SJSA1 (cell line): Measurements from ENCODE around the gene CYP2F1. TPM values are rescaled to one million over a fixed set of nuclear protein-coding genes. Genes with fewer than 3 reads are reported as not detected.
A peak's percentile ranks its signal among the peaks of the same experiment; 100 is the strongest.
"Not testable (repeated sequence)": the region's sequence is repeated elsewhere in the genome, so short reads cannot be mapped to it uniquely, and the experiment has no call there.

Experiments used
- DNase-seq, 2 experiments: peaks; one replicate each; pipeline ENCODE4 v3.0.0-alpha.2; 2015 to 2020; ENCODE audit warnings: low spot score in 2 of 2, low read depth in 1 of 2
- H3K27ac ChIP-seq: fragments of 250-450 bp; sonication (Bioruptor Pico); 2 replicates; pipeline ENCODE4 v1.5.1; 2020; ENCODE audit warnings: mild to moderate bottlenecking, moderate library complexity
- H3K27me3 ChIP-seq: fragments of 250-450 bp; sonication (Bioruptor Pico); replicated peaks from 2 replicates; pipeline ENCODE4 v1.5.1; 2020; ENCODE audit warnings: mild to moderate bottlenecking, moderate library complexity
- H3K36me3 ChIP-seq: fragments of 250-450 bp; sonication (Bioruptor Pico); 2 replicates; pipeline ENCODE4 v1.5.1; 2020; ENCODE audit warnings: mild to moderate bottlenecking
- H3K4me1 ChIP-seq: fragments of 250-450 bp; sonication (Bioruptor Pico); replicated peaks from 2 replicates; pipeline ENCODE4 v1.6.1; 2021; ENCODE audit warnings: mild to moderate bottlenecking
- H3K4me3 ChIP-seq: fragments of 250-450 bp; sonication (Bioruptor Pico); 2 replicates; pipeline ENCODE4 v1.5.1; 2020; ENCODE audit warnings: mild to moderate bottlenecking
- H3K9me3 ChIP-seq: fragments of 250-450 bp; sonication (Bioruptor Pico); replicated peaks from 2 replicates; pipeline ENCODE4 v1.5.1; 2020; ENCODE audit warnings: mild to moderate bottlenecking
- total RNA-seq: library from RNA; depleted of rRNA; stranded (reverse); fragments of >200 nt; shearing (Covaris generic); gene quantifications from 2 replicates; pipeline ENCODE4 v1.2.3, GENCODE V29; 2014; rRNA removed

The CYP2F1 gene
- not detected in 2 replicates for total RNA-seq

DNA sequence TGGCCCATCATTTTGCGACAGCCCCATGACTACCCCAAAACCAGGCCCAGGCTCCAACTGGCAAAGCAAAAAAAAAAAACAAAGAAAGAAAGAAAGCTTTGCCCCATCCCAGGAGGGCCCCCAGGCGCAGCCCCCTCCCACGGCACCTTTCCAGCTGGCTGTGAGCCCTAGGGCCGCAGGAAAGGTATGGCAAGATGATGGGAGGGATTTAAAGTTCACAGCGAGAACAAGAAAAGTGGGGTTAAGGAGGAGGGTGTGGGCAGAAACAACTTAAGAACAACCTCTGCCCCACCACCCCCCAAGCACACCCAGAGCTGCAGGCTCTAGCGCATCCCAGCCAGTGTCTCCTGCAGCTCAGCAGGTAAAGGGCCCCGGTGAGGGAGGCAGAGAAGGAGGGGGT is at the start of gene CYP2F1:
Gene CYP2F1, plus strand, starts transcription at position 301 of the 400 bp plus-strand sequence. CDS start 1,757 bp downstream, outside the sequence.
- DNase-seq: peak in 1 of 2 experiments; percentile 30
- Histone ChIP-seq H3K27me3 (peaks cover 27% of the 10 kb centered on the region), H3K27ac (no peak within 1 kb of the TSS), H3K9me3 (no peaks in the 10 kb centered on the region), H3K4me1 (no peaks in the 10 kb centered on the region), H3K4me3 (no peak within 1 kb of the TSS), H3K36me3 (no peaks in the 10 kb centered on the region)

DNA sequence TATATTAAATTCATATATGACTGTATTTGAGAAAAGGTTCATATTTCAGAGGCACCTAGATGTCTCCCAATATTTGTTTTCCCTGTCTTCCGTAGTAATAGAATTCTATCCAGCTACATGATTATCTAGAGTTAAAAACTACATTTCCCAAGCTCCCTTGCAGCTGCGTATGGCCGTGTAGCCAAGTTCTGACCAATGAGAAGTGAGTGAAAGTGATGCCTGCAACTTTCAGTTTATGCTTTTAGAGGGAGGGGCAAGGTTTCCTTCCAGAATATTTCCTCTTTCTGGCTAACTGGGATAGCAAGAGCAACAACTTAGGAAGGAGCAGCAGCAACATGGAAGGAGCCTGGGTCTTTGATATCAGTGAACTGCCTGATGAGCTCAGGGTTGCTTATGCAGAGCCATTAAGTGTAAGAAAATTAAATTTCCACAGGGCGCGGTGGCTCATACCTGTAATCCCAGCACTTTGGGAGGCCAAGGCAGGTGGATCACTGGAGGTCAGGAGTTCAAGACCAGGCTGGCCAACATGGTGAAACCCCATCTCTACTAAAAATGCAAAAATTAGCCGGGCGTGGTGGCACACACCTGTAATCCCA is 49.2 kb upstream of the CYP2F1 start:
- Histone ChIP-seq H3K9me3 (no peaks in the 10 kb centered on the region), H3K27ac (no peak overlapping the region), H3K27me3 (peaks cover 8% of the 10 kb centered on the region), H3K4me1 (no peaks in the 10 kb centered on the region), H3K4me3 (no peak overlapping the region), H3K36me3 (no peaks in the 10 kb centered on the region)
- DNase-seq: peak in 1 of 2 experiments; percentile 16

DNA sequence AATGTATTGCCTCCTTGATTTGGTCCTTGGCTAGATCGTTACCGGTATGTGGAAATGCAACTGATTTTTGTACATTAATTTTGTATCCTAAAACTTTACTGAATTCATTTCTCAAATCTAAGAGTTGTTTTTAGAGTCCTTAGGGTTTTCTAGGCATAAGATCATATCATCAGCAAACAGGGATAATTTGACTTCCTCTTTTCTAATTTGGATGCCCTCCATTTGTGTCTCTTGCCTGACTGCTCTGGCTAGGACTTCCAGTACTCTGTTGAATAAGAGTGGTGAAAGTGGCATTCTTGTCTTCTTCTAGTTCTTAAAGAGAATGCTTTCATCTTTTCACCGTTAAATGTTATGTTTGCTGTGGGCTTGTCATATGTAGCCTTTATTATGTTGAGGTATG is 37.9 kb upstream of the CYP2F1 start:
- Histone ChIP-seq H3K27me3 (peaks cover 22% of the 10 kb centered on the region), H3K27ac (no peak overlapping the region), H3K4me1 (no peaks in the 10 kb centered on the region), H3K9me3 (no peaks in the 10 kb centered on the region), H3K36me3 (no peaks in the 10 kb centered on the region), H3K4me3 (no peak overlapping the region)
- DNase-seq: no peak

DNA sequence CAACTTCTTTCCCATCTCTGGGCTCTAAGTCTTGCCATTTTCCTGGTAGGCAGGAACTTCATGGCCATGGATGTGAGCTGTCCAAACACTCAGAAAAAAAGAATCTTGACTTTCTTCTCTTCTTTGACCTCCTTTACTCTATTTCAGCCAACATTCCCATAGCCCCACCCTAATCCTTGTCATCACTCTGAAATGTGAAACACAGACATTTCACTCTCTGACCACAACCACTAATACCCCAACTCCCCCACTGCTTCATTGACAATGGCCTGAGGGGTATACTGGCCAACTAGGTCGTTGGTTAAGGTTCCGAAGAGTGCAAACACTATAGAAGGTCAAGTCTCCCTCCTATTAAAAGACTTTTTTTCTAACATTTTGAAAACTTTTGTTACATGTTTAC is 30.7 kb upstream of the CYP2F1 start:
- Histone ChIP-seq H3K9me3 (no peaks in the 10 kb centered on the region), H3K4me1 (no peaks in the 10 kb centered on the region), H3K27me3 (peaks cover 7% of the 10 kb centered on the region; the same call in 1 of the 2 replicates), H3K4me3 (no peak overlapping the region), H3K27ac (no peak overlapping the region), H3K36me3 (no peaks in the 10 kb centered on the region)
- DNase-seq: no peak

DNA sequence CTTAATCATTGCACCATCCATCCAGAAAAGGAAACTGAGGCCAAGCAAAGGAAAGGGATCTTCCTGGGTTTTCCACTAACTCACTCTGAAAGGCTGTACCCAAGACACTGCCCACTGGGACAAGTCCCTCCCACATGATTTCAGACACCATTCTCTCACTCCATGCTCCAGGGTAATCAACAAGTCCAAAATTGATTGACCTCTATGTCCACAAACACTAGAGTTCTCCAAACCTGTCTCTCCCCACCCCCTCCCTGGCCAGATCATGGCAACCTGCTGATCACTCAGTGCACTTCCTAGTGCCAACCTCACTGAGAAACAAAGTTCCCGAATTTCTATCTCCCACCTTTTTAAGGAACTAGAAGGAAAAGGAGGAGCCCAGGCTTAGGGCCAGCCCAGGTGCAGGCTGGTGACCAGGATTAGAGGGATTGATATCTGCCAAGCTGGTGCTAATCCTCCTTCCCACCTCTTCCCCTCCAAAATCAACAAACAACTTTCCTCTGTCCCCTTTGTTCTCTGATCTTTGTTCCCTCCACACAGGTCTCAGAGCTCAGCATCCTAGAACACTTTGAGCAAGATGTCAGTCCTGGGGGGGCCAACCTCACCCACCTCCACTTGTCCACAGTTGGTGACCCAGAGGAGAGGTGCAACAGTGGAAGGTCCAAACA is 28.4 kb upstream of the CYP2F1 start:
- H3K36me3 ChIP-seq: no peaks in the 10 kb centered on the region
- no peaks in the 10 kb centered on the region for H3K9me3 ChIP-seq
- no peak overlapping the region for H3K27ac ChIP-seq
- no peak overlapping the region for H3K4me3 ChIP-seq
- no peak for DNase-seq
- H3K4me1 ChIP-seq: no peaks in the 10 kb centered on the region
- H3K27me3 ChIP-seq: peaks cover 7% of the 10 kb centered on the region; the same call in 1 of the 2 replicates

DNA sequence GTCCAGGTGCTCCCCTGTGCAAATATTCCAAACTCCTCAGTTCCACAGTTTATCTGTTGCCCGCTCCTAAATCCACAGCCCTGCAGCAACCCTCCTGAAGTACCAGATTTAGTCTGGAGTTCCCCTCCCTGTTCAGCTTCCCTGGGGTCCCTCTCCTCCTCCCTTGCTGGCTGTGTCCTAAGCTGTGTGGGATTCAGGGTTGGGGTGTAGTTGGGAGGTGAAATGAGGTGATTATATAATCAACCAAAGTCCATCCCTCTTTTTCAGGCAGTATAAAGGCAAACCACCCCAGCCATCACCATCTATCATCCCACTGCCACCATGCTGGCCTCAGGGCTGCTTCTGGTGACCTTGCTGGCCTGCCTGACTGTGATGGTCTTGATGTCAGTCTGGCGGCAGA is 26.1 kb upstream of the CYP2F1 start, which contains the start of gene CYP2A13:
Gene CYP2A13, plus strand, starts transcription at position 301 of the 400 bp plus-strand sequence. Its CDS starts 21 bp downstream, at position 322.
- Histone ChIP-seq H3K4me1 (no peaks in the 10 kb centered on the region), H3K4me3 (no peak within 1 kb of the TSS), H3K27ac (no peak within 1 kb of the TSS), H3K36me3 (no peaks in the 10 kb centered on the region), H3K27me3 (peaks cover 4% of the 10 kb centered on the region; the same call in 1 of the 2 replicates), H3K9me3 (no peaks in the 10 kb centered on the region)
- no peak for DNase-seq

- H3K36me3 ChIP-seq: no peaks in the 10 kb centered on the region
- no peak overlapping the region for H3K27ac ChIP-seq
- H3K4me3 ChIP-seq: no peak overlapping the region
- no peaks in the 10 kb centered on the region for H3K9me3 ChIP-seq
- no peak for DNase-seq
- no peaks in the 10 kb centered on the region for H3K4me1 ChIP-seq
- no peaks in the 10 kb centered on the region; the same call in 1 of the 2 replicates for H3K27me3 ChIP-seq
These were observed 24.3 kb upstream of the CYP2F1 start for GRCh38 chr19:41089959-41090358.

GRCh38 chr19:41095703-41096102 is 18.5 kb upstream of the CYP2F1 start:
- no peaks in the 10 kb centered on the region for H3K36me3 ChIP-seq
- DNase-seq: no peak
- H3K4me3 ChIP-seq: no peak overlapping the region
- peaks cover 4% of the 10 kb centered on the region; the same call in 1 of the 2 replicates for H3K27me3 ChIP-seq
- H3K4me1 ChIP-seq: no peaks in the 10 kb centered on the region
- H3K27ac ChIP-seq: no peak overlapping the region
- H3K9me3 ChIP-seq: no peaks in the 10 kb centered on the region

- Histone ChIP-seq H3K27ac (no peak overlapping the region), H3K9me3 (no peaks in the 10 kb centered on the region), H3K4me1 (no peaks in the 10 kb centered on the region), H3K4me3 (no peak overlapping the region), H3K36me3 (no peaks in the 10 kb centered on the region), H3K27me3 (peaks cover 4% of the 10 kb centered on the region; the same call in 1 of the 2 replicates)
- no peak for DNase-seq
These were observed 17.9 kb upstream of the CYP2F1 start for GRCh38 chr19:41096353-41096752.

GRCh38 chr19:41097302-41097701 is 16.9 kb upstream of the CYP2F1 start:
- no peak for DNase-seq
- H3K27me3 ChIP-seq: peaks cover 4% of the 10 kb centered on the region; the same call in 1 of the 2 replicates
- H3K36me3 ChIP-seq: no peaks in the 10 kb centered on the region
- H3K4me3 ChIP-seq: no peak overlapping the region
- no peak overlapping the region for H3K27ac ChIP-seq
- no peaks in the 10 kb centered on the region for H3K9me3 ChIP-seq
- H3K4me1 ChIP-seq: no peaks in the 10 kb centered on the region

DNA sequence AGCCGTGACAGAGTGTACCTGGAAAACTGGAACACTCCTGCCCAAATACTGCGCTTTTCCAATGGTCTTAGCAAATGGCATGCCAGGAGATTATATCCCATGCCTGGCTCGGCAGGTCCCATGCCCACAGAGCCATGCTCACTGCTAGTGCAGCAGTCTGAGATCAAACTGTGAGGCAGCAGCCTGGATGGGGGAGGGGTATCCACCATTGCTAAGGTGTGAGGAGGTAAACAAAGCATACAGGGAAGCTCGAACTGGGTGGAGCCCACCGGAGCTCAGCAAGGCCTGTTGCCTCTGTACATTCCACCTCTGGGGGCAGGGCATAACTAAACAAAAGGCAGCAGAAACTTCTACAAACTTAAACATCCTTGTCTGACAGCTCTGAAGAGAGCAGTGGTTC is 15.5 kb upstream of the CYP2F1 start:
- Histone ChIP-seq H3K27ac (no peak overlapping the region), H3K9me3 (no peaks in the 10 kb centered on the region), H3K36me3 (no peaks in the 10 kb centered on the region), H3K4me3 (no peak overlapping the region), H3K27me3 (0 out of 2 replicates have a peak, but pooled peaks cover 4% of the 10 kb centered on the region), H3K4me1 (no peaks in the 10 kb centered on the region)
- no peak for DNase-seq

DNA sequence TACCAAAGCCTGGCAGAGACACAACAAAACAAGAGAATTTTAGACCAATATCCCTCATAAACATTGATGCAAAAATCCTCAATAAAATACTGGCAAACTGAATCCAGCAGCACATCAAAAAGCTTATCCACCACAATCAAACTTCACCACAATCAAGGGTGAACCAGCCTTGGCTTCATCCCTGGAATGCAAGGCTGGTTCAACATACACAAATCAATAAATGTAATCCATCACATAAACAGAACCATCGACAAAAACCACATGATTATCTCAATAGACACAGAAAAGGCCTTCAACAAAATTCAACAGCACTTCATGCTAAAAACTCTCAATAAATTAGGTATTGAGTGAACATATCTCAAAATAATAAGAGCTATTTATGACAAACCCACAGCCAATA is 12.0 kb upstream of the CYP2F1 start:
- not testable (repeated sequence) for DNase-seq, H3K4me1 ChIP-seq, H3K4me3 ChIP-seq, H3K27ac ChIP-seq, H3K27me3 ChIP-seq, H3K9me3 ChIP-seq, H3K36me3 ChIP-seq

- H3K36me3 ChIP-seq: no peaks in the 10 kb centered on the region
- H3K9me3 ChIP-seq: no peaks in the 10 kb centered on the region
- DNase-seq: no peak
- H3K4me1 ChIP-seq: no peaks in the 10 kb centered on the region
- H3K27ac ChIP-seq: no peak overlapping the region
- peaks cover 8% of the 10 kb centered on the region for H3K27me3 ChIP-seq
- H3K4me3 ChIP-seq: no peak overlapping the region
These were observed 8.1 kb upstream of the CYP2F1 start for GRCh38 chr19:41106177-41106576.

DNA sequence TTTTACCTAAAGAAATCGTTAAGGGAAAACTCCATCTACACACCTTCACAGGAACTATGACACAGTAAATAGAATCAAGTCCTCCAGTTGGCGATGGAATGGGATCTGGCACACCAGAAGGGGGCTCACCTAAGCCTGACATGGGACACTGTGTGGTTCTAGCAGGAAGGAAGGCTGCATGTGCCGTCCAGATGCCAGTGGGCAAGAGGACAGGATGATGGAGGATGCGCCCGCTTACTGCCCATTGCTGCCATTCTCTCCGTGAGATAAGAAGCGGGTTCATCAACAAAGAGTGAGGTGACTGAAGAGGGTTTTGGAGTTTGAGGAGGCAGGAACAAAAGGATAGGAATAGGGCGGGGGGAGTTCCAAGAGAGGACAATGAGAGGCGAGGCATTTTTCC is 2.9 kb upstream of the CYP2F1 start:
- Histone ChIP-seq H3K4me1 (no peaks in the 10 kb centered on the region), H3K9me3 (no peaks in the 10 kb centered on the region), H3K4me3 (no peak overlapping the region), H3K27me3 (peaks cover 19% of the 10 kb centered on the region), H3K27ac (no peak overlapping the region), H3K36me3 (no peaks in the 10 kb centered on the region)
- DNase-seq: peak in 1 of 2 experiments; percentile 20
